ENCODE data around the gene NRIP3. TPM values are rescaled to one million over a fixed set of nuclear protein-coding genes. Genes with fewer than 3 reads are reported as not detected.
"Not testable (repeated sequence)": the region's sequence is repeated elsewhere in the genome, so short reads cannot be mapped to it uniquely, and the experiment has no call there.

NRIP3 gene
- total and polyA plus RNA-seq, 11 donors = 0.23 to 3.4 (median 0.58) TPM

DNA sequence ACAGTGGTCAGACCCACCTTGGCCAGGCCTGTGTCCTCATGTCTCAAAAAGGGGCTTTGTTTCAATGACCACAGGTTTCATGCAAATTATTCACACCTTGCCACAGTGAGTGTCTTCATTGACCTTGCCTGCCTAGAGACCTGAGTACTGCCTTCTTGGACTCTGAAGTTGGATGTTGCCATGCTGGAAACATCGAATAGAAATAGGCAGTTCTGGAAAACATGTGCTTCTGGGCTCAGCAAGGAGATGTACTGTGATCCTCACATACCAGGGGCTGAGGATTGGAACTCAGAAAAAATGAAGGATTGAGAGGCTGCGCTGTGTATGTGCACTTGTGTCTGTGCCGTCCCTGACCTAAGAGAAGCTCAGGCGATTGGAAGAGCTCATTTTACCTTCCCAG is 9.6 kb upstream of the NRIP3 start:
- ATAC-seq (no peak), DNase-seq (no peak)
- TF ChIP-seq, protein P1, sequence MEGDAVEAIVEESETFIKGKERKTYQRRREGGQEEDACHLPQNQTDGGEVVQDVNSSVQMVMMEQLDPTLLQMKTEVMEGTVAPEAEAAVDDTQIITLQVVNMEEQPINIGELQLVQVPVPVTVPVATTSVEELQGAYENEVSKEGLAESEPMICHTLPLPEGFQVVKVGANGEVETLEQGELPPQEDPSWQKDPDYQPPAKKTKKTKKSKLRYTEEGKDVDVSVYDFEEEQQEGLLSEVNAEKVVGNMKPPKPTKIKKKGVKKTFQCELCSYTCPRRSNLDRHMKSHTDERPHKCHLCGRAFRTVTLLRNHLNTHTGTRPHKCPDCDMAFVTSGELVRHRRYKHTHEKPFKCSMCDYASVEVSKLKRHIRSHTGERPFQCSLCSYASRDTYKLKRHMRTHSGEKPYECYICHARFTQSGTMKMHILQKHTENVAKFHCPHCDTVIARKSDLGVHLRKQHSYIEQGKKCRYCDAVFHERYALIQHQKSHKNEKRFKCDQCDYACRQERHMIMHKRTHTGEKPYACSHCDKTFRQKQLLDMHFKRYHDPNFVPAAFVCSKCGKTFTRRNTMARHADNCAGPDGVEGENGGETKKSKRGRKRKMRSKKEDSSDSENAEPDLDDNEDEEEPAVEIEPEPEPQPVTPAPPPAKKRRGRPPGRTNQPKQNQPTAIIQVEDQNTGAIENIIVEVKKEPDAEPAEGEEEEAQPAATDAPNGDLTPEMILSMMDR (IDR thresholded peaks at IDR 0.05) = no peak
- no peak for TF ChIP-seq POLR2A (IDR thresholded peaks at IDR 0.05)
- intact Hi-C loops (cut with DNase I) = loop anchor here in 2 of 10 donors (10.0 kb wide), 2 partner anchors 491 to 1311 kb away; no protein-coding TSS in a partner anchor
- H3K27me3 ChIP-seq = no peaks in the 10 kb centered on the region
- H3K9me3 ChIP-seq = peaks cover 0 to 8% (median 0%) of the 10 kb centered on the region in 12 donors
- H3K36me3 ChIP-seq = no peaks in the 10 kb centered on the region
- H3K4me3 ChIP-seq = no peak overlapping the region
- no peak overlapping the region for H3K27ac ChIP-seq
- H3K4me1 ChIP-seq = peaks cover 0 to 28% (median 16%) of the 10 kb centered on the region in 12 donors
- 87 to 100% (median 95%) methylated on average over 3 to 4 of the region's 4 CpGs for WGBS, 4 donors

DNA sequence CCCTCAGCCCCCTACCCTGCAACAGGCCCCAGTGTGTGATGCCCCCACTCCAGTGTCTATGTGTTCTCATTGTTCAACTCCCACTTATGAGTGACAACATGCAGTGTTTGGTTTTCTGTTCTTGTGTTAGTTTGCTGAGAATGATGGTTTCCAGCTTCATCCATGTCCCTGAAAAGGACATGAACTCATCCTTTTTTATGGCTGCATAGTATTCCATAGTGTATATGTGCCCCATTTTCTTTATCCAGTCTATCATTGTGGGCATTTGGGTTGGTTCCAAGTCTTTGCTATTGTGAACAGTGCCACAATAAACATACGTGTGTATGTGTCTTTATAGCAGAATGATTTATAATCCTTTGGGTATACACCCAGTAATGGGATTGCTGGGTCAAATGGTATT is 5.7 kb upstream of the NRIP3 start:
- 63 to 85% (median 83%) methylated on average over 1 of the region's 1 CpG for WGBS, 4 donors
- H3K9me3 ChIP-seq; H3K4me3 ChIP-seq; DNase-seq; H3K36me3 ChIP-seq; H3K4me1 ChIP-seq; H3K27ac ChIP-seq; ATAC-seq; intact Hi-C loops (cut with DNase I); H3K27me3 ChIP-seq: not testable (repeated sequence)

DNA sequence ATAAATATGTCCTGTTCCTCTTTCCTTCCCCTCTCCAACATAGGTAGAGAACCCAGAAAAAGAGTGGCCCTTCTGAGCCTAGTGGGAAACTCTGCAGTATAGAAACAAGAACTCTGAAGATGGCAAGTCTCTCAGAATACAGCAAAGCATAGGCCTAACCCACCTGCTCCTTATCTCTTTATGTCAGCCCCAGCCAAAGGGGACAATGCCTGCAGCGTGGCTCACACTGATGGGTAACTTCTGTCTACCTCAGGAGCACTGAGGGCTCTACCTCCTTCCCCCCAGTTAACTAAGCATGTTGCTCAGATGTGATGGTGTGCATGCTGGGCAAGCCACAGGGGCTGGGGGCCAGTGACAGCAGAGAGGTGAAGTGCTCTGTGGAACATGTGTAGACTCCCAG is 4.9 kb upstream of the NRIP3 start:
- intact Hi-C loops (cut with DNase I) = no loop called here
- H3K4me1 ChIP-seq = peaks cover 0 to 14% (median 8%) of the 10 kb centered on the region in 12 donors
- peaks cover 0 to 8% (median 0%) of the 10 kb centered on the region in 12 donors for H3K9me3 ChIP-seq
- ATAC-seq = no peak
- H3K27me3 ChIP-seq = peaks cover 0 to 13% (median 0%) of the 10 kb centered on the region in 9 donors
- no peak for TF ChIP-seq POLR2A (IDR thresholded peaks at IDR 0.05)
- TF ChIP-seq, protein P1 (IDR thresholded peaks at IDR 0.05) = no peak
- no peak for DNase-seq
- H3K36me3 ChIP-seq = no peaks in the 10 kb centered on the region
- no peak overlapping the region for H3K4me3 ChIP-seq
- WGBS, 4 donors = 80 to 83% (median 81%) methylated on average over 1 of the region's 1 CpG
- no peak overlapping the region for H3K27ac ChIP-seq

DNA sequence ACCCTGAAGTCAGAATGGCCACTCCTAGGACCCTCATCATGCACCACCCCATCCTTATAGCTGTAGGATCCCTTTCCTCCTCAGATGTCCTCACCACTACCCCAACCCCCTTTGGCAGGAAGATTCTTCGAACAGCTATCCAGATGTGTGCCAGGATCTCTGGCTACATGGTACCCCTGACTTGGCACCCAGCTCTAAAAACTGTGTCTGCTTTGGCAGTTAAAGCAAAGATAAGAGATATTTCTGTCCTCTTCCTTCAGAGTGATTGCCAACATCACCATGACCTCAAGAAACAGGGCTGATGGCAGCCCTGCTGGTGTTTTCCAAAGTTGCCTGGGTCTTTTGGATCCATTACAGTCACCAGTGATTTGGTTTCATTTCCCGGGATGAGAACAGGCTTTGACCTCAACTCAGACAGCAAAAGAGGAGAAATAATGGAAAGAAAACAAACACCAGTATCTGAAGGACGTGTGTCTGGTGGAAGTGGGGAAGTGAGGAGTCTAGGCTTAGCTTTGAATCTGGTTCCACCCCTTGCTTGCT is 4.3 kb upstream of the NRIP3 start:
- ATAC-seq = no peak

More for the DNA sequence above, 4.3 kb upstream of the NRIP3 start:
- Histone ChIP-seq H3K36me3 (no peaks in the 10 kb centered on the region), H3K4me3 (no peak overlapping the region), H3K9me3 (peaks cover 0 to 8% (median 0%) of the 10 kb centered on the region in 12 donors), H3K27me3 (peaks cover 0 to 19% (median 0%) of the 10 kb centered on the region in 9 donors), H3K4me1 (peaks cover 0 to 20% (median 14%) of the 10 kb centered on the region in 12 donors), H3K27ac (no peak overlapping the region)
- WGBS, 4 donors = 49 to 64% (median 59%) methylated on average over 3 of the region's 3 CpGs
- intact Hi-C loops (cut with DNase I) = no loop called here
- TF ChIP-seq, protein P1 (IDR thresholded peaks at IDR 0.05) = no peak
- TF ChIP-seq POLR2A (IDR thresholded peaks at IDR 0.05) = no peak
- DNase-seq = no peak

All from heart left ventricle (tissue), 16 donors.